ENCODE results near the gene C1QTNF5.

Gene C1QTNF5

DNA sequence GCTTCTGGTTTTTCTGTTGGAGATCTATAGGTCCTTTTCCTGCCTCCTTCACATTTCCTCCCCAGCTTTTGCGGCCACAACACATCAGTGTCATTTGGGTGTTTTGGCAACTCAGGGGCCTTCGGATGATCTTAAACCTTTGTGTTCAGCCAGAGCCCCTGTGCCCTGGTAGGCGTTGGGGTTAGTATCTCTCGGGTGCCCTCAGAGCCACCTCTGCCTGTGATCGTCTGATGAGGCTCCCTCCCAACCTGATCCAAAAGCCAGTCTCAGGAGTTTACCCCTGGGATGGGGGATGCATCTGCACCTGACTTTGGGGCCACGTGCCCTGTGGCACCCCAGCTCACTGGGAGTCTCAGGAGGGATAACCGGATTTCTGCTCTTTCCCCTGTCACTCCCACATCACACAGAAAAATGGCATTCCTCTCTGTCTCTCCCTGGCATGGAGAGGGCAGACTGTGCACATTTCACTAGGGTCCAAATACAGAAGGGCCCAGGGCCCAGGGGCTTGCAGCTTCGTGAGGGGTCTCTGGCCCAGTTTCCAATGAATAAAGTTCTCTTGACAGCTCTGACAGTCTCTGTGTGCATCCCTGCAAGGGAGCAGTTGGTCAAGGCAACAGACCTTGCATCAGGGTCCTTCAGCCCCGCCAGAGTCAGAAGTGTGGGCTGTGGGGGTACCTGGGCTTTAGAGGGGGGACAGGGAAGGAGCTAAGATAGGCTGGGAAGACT, 3.8 kb downstream of the C1QTNF5 start:
- DNase-seq, result no peak

DNA sequence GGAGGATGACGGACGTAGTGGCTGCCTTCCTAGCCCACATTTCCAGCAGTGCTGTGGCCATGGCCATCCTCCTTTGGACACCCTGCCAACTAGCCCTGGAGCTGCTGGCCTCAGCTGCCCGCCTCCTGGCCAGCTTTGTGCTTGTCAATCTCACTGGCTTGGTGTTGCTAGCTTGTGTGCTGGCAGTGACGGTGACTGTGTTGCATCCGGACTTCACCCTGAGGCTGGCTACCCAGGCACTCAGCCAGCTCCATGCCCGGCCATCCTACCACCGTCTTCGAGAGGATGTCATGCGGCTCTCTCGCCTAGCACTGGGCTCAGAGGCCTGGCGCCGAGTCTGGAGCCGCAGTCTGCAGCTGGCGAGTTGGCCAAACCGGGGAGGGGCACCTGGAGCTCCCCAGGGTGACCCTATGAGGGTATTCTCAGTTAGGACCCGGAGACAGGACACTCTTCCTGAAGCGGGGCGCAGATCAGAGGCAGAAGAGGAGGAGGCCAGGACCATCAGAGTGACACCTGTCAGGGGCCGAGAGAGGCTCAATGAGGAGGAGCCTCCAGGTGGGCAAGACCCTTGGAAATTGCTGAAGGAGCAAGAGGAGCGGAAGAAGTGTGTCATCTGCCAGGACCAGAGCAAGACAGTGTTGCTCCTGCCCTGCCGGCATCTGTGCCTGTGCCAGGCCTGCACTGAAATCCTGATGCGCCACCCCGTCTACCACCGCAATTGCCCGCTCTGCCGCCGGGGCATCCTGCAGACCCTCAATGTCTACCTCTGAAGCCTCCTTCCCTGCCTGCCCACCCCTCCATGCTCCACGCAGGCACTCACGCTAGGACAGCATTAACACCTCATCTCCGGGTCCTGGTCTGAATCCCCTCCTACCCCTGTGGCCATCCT, 4.8 kb downstream of the C1QTNF5 start:
- no peak for DNase-seq

DNA sequence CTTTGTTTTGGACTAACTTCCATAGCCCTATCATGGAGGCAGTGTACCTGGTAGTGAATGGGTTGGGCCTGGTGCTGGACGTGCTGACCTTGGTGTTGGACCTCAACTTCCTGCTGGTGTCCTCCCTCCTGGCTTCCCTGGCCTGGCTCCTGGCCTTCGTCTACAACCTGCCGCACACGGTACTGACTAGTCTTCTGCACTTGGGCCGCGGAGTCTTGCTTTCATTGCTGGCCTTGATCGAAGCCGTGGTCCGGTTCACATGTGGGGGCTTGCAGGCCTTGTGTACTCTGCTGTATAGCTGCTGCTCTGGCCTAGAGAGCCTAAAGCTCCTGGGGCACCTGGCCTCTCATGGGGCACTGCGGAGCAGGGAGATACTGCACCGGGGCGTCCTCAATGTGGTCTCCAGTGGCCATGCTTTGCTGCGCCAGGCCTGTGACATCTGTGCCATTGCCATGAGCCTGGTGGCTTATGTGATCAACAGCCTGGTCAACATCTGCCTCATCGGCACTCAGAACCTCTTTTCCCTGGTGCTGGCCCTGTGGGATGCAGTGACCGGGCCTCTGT, 5.5 kb downstream of the C1QTNF5 start:
- no peak for DNase-seq

DNA sequence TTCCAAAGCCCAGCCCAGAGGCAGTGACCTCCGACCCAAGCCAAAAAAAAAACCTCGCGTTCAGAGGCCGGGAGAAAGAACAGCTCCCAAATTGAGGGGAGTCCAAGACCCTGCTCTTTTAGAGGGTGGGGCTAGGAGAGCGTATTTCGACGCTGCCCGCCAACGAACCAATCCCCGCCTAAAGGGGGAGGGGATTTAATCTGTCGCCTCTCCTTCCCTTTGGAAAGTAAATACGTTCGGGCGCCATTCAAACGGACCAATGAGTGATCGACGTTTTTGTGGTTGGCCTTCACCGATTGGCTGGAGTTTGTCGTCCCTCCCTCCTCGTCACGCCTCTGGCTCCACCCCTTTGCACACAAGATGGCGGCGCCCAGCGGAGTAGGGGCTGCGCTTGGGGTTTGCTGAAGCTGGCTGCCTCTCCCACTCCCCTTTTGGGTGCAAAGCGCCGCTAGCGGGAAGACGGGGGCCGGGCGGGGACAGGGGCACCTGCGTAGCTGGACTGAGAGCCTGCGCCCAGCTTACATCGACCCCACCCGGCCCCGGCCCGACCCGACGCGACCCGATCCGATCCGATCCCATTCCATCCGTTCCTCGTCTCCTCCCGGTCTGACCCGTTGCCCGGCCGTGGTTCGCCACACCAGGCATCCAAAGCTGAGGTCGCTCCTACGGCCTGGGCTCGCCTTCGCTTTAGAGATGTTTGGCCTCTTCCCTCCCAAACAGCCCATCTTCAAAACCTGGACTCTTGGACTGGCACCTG, 6.3 kb downstream of the C1QTNF5 start, which contains the start of gene RNF26:
Gene RNF26 (plus strand): TSS at position 354 of the 757 bp plus-strand sequence. CDS start 596 bp downstream, outside the sequence.
- DNase-seq, result peak; percentile 94

DNA sequence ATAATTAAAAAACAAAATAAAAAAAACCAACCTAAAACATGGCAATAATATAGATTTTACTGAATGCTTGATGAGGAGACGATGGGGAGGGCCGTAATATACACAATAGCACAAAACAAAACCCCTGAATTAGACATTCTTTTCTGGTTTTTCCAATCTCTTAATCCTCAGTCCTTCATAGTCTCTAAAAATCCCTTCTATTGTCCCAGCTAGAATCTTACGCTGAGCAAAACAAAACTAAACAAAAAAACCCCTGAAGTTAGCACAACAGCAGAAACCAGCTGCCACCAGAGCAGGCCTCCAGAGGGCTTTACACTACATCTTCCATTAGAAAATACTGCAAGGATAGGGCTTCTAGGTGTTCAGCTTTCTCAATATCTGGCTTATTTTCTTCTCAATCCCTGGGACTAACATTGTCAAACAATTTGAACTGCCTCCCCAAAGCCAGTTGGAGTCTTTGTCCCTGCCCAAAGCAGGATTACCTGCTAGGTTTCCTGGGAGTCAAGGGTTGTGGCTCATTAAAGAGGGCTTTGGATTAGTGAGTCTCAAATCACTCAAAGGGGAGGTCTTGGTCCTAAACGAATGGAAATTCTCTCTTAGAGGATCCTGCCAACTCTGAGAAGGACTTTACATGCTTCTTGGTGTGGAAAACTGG, 8.4 kb downstream of the C1QTNF5 start:
- no peak for DNase-seq

DNA sequence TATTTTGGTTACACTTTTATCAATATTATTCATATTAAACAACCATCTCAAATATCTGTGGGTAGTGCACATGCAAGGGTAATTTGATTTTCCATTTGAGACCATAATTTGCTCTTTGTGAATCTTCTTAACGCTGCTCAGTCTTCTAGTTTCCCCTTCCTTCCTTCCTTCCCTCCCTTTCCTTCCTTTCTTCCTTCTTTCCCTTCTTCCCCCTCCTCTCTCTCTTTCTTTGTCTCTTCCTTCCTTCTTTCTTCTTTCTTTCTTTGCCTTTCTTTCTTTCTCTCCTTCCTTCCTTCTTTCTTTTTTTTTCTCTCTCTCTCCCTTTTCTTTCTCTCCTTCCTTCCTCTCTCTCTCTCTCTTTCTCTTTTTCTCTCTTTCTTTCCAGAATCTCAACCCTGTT, 10.4 kb downstream of the C1QTNF5 start:
- DNase-seq, result no peak

DNA sequence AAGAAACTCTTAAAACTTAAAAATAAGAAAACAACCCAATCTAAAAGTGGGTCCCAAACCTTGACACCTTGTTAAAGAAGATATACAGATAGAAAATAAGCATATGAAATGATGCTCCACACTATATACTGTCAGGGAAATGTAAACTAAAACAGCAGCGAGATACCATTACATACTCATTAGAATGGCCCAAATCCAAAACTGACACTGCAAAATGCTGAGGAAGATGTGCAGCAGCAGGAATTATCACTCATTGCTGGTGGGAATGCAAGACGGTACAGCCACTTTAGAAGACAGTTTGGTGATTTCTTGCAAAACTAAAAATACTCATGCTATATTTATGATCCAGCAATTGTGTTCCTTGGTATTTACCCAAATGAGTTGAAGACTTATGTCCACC, 11.4 kb downstream of the C1QTNF5 start:
- DNase-seq, result no peak

DNA sequence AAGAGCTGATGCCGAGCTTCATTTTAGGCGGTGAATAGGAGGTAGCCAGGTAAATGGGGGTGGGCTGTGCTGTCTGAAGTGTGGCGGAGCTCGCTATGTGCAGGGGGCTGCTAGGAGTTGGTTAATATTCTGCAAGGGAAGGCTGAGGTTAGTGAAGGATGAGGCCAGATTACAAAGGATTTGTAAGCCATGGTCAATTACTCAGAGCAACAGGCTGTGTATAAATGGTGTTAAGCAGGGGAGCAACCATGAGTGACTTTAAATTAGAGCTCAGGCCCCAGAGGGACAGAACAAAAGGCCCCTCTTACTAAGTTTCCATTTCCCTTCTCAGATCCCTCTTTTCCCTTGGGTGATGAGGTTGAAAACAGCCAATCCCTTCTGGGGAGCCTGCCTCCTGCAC, 16.5 kb downstream of the C1QTNF5 start:
- no peak for DNase-seq

DNA sequence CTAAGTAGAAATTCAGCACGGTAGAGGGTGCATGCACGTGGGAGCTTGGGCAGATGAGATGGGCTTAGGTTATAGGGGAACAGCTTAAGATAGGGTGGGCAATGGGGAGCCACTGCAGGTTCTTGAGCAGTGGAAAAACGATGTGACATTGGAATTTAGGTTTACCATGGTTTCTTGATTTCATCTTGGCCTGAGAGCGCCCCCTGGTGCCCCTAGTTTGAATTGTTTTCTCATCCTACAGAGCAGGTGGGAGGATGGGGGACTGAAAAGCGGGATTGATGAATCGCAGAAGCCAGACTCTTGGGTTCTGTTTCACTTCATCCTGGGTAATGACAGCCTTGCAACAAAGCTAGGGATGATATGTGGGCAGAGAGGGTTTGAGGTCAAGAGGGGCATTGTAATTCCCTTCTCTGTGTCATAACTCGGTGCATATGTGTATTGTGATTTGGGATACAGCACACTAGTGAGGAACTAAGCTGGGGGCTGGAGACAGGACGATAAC, 17.1 kb downstream of the C1QTNF5 start:
- DNase-seq, result no peak

DNA sequence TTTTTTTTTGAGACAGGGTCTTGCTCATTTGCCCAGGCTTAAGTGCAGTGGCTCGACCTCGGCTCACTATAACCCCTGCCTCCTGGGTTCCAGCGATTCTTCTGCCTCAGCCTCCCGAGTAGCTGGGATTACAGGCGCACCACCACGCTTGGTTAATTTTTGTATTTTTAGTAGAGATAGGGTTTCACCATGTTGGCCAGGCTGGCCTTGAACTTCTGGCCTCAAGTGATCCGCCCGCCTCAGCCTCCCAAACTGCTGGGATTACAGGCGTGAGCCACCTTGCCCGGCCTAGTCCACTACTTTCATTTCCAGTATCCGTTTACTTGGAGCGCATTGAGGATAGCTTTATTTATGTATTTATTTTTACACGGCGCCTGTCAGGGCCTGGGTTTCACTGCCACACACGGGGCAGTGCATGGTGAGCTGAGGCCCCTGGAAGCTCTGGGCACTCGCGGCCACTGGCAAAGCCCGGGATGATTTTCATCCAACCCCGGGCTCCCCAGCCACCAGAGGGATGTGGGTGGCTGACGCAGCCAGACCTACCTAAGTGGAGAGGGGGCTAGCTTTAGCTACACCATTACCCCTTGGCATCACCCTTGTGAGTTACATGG, 17.7 kb downstream of the C1QTNF5 start:
- no peak for DNase-seq

DNA sequence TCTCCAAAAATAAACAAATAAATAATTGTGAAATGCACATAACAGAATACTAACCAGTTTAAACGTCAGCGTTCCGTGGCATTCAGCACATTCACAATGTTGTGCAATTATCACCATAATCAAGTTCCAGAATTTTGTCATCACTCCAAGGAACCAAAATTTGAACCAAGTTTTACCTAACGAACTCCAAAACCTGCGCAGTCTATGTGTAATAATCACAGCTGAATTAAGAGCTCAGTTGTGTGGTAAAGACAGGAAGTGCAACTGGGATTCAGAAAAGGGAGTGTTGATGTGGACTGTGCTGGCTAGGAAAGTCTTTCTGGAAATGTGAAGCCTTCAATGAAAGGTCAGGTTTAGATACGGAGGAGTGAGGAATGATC, 18.3 kb downstream of the C1QTNF5 start:
- DNase-seq, result no peak

DNA sequence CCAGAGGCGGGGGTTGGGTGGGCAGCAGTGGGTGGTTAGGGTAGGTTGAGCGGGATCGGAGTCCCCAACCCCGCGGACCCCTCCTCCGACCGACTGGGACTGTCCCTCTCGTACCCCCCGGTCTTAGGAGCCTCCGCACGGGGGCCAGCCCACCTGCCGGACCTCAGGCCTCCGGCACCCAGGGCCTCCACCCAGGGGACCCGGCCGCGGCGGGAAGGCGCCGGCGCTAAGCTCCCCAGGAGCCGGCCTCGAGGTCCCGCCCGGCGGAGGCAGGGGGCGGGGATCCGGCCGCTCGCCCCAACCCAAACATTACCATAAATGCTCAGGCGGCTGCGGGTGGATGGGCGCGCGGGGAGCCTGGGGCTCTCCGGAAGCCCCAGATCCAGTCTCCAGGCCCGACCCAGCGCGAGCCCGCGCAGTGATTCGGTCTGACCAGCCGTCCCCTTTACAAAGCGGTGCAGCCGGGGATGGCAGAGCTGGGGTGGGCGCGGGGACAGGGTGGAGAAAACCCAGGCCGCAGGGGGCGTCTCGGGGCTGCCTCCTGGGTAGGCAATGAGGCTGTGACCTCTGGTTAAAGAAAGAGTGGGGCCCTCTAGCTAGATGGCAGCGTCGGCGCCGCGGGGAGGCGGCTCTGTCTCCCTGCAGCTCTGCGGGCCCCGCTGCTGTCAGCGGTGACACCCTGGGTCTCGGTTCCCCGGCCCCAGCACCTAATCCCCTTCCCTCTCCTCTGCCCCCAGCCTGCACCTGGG, 19.7 kb downstream of the C1QTNF5 start:
- DNase-seq, result no peak

DNA sequence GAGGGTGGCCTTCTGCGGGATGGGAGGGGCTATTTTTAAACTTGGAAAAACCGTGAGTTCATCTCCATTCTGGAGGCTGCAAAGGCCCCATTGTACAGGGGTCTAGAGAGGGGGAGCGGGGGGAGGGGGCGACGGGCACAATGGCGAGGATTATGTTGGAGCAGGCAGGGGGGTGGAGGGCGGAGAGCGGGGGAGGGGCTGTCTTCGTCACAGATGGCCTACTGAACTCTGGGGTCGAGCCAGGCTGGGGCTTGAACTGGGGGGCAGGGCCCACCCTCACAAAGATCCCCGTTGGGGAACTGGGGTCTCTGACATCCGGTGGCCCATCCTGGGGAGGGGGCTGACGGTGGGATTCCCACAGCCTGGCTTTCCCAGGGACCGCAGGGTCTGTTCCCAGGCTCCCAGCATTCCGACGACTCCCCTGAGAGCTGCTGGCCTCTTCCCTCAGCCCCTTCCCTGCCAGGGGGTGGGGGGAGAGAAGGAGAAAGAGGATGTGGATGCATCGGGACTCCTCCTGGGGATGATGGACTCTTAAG, 20.4 kb downstream of the C1QTNF5 start:
- no peak for DNase-seq

DNA sequence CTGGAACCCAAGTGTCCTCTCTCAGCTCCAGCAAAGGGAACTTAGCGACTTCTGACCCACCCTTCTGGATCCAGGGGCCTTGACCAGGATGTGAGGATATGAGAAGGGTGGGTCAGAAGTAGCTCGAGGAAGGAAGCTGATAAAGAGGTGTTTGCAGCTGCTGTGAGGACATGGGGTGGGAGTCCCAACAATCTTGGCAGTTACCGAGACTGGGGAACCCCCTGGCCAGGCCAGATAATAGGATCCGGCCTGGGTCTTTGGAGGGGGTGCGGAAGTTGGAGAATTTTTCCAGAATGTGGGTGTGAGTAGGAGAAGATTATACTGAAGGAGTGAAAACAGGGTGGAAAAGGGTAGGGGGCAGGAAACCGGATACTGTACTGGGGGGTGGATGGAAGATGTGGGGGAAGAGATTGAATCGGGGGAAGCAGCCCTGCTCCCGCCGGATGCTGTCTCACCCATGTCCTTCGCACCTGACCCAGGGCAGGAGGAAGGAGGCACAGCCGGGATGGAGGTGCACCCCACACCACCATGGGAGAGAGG, 20.9 kb downstream of the C1QTNF5 start:
- no peak for DNase-seq

DNA sequence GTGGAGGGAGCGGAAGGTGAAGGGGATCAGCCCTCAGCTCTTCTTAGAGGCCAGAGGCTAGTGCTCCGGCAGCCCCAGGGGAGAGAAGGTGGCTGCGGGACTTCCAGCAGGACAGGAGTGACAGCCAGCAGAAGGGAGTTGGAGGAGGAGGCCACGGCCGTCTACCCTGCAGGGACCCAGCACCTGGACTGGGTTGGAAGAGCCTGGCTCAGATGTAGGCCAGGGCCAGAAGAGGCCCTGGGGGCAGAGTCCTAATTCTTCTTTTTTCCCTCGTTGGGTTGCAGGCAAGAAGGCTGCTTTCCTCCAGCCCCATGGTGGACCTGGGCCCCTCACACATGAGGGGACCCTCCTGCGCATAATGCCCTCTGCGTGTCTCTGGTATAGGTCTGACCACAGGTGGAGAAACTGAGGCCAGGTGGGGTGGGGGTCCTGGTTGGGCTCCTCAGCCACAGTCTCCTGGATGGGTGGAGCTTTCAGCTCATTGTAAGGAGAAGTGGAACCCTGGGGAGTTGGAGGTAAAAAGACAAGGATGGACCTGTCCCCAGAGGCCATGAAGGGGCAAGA, 21.5 kb downstream of the C1QTNF5 start:
- no peak for DNase-seq

DNA sequence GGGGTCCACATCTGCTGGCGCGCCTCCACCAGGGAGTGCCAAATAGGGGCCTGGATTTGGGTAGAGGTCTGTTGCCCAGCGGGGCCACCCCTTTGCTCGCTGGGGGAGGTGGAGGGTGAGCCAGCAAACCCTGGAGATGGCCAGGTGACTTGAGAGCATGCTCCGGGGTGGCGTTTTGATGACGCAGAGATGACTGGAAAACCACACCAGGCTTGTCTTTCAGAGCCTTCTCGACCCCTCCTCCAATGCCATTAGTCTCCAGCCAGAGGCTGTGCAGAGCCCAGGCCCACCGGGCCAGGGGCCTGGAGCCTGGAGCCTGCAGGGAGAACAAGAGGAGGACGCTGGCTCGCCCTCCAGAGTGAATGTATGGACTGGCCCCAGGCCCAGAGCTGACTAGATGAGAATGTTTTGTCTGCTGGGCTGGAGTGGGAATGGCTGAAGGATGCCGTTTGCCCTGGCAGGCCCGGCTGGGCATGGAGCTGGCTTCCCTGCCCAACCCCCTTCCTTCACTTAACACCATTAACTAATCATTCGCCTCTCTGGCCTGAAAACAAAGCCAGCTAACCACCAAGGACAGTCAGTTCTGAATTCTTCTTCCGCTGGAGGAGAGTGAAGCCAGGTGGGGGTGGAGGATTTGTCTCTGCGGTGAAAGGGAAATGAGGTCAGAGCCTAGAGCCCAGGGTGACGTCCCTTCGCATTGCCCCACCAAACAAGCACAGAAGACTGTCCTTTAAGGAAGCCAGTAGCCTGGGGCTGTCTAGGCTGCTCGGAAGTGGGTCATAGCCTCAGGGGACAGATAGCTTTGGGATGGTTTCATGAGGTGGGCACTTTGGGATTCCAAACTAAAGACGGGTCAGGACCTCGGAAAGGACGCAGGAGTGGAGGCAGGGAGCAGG, 22.2 kb downstream of the C1QTNF5 start:
- DNase-seq, result no peak

DNA sequence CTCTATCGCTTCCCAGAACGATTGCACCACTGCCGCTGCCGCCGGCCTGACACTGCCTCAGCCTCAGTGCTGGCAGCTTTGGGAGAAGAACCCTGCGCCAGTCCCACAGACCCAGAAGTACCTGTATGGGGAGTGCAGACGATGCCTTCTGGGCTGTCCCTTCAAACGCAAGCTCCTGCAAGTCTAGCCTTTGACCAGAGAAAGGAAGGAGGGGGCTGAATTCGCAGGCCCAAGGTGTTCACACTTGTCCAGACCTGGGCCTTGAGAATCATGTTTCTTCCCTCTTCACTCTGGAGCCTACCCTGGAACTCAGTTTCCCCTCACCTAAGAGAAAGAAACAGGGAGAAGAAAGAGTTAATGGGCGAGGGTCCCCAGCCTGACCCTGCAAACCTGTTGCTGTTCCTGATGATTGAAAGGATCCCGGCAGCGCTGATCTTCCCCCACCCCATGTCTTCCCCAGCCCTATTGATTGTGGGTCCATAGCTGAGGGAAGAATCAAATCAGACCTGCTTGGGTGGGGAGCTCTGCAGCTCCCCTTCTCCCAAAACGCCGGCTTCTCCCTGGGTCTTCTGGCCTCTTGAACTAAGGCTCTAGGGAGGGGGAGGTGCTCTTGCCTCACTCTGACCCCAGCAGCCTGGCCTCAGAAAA, 23.0 kb downstream of the C1QTNF5 start:
- no peak for DNase-seq

All from GDM1 (cell line).